Osteoblast (primary cell): ENCODE measurements around the gene ARHGAP10. TPM values are rescaled to one million over a fixed set of nuclear protein-coding genes. Genes with fewer than 3 reads are reported as not detected.

ENCODE experiments used
- DNase-seq: peaks from one replicate; pipeline ENCODE4 v3.0.0; 2011; ENCODE audit warnings: low spot score, mixed read lengths; ENCODE audit not compliant: insufficient read length; ENCODE audit errors: missing footprints
- H2AFZ ChIP-seq: 2 replicates; pipeline ENCODE4 v1.6.0; 2011; ENCODE audit warnings: mild to moderate bottlenecking, low read length
- H3K27ac ChIP-seq: 2 replicates; pipeline ENCODE4 v1.5.1; 2011; ENCODE audit warnings: mild to moderate bottlenecking, low read depth, low read length, moderate library complexity
- H3K27me3 ChIP-seq: 2 replicates; pipeline ENCODE4 v1.6.0; 2012; ENCODE audit warnings: mild to moderate bottlenecking, control low read depth, inconsistent platforms, low read length, moderate library complexity; ENCODE audit not compliant: insufficient read depth
- H3K36me3 ChIP-seq: 2 replicates; pipeline ENCODE4 v1.5.1; 2011; ENCODE audit warnings: mild to moderate bottlenecking, low read length, control low read depth, moderate library complexity; ENCODE audit not compliant: insufficient read depth
- H3K4me1 ChIP-seq: 2 replicates; pipeline ENCODE4 v1.5.1; 2011; ENCODE audit warnings: mild to moderate bottlenecking, low read length, control low read depth, moderate library complexity; ENCODE audit not compliant: insufficient read depth
- H3K4me2 ChIP-seq: 2 replicates; pipeline ENCODE4 v1.6.0; 2011; ENCODE audit warnings: mild to moderate bottlenecking, low read length; ENCODE audit not compliant: insufficient read depth
- H3K4me3 ChIP-seq: fragments of 200-600 bp; sonication (generic); 3 replicates; pipeline ENCODE4 v1.5.1; 2012; ENCODE audit warnings: mild to moderate bottlenecking, low read length, inconsistent platforms; ENCODE audit not compliant: insufficient read depth
- H3K79me2 ChIP-seq: 2 replicates; pipeline ENCODE4 v1.6.0; 2012; ENCODE audit warnings: mild to moderate bottlenecking, low read length, control low read depth, inconsistent platforms; ENCODE audit not compliant: insufficient read depth
- H3K9me3 ChIP-seq: 2 replicates; pipeline ENCODE4 v1.5.1; 2011; ENCODE audit warnings: low read depth, low read length, control low read depth
- H4K20me1 ChIP-seq: 2 replicates; pipeline ENCODE4 v1.6.0; 2012; ENCODE audit warnings: mild to moderate bottlenecking, low read length, control low read depth; ENCODE audit not compliant: insufficient read depth
- CTCF ChIP-seq: IDR thresholded peaks from 2 replicates; pipeline ENCODE4 v1.5.1; 2011; ENCODE audit warnings: mild to moderate bottlenecking, low read depth, low read length, moderate library complexity; ENCODE audit errors: extremely low read depth
- total RNA-seq: library from RNA; depleted of rRNA; stranded (reverse); fragments of >200 nt; gene quantifications from 2 replicates; pipeline ENCODE4 v1.2.3, GENCODE V29; 2012

The ARHGAP10 gene
- total RNA-seq, 1 donor = 31.5 TPM

GRCh38 chr4:148074462-148074861 lies 342.6 kb downstream of the ARHGAP10 start:
- TF ChIP-seq CTCF = no peak
- Histone ChIP-seq H3K79me2 (peaks cover 3% of the 10 kb centered on the region), H3K4me1 (no peaks in the 10 kb centered on the region), H3K9me3 (no peaks in the 10 kb centered on the region), H3K4me3 (no peak overlapping the region), H3K4me2 (no peak overlapping the region), H3K27ac (no peak overlapping the region), H4K20me1 (peaks cover 2% of the 10 kb centered on the region), H2AFZ (no peak overlapping the region), H3K27me3 (no peaks in the 10 kb centered on the region), H3K36me3 (peaks cover 10% of the 10 kb centered on the region)
- no peak for DNase-seq

- Histone ChIP-seq H3K27me3 (no peaks in the 10 kb centered on the region), H3K4me2 (no peak overlapping the region), H3K36me3 (peaks cover 13% of the 10 kb centered on the region), H2AFZ (no peak overlapping the region), H3K79me2 (no peaks in the 10 kb centered on the region), H3K4me3 (no peak overlapping the region), H4K20me1 (no peaks in the 10 kb centered on the region), H3K9me3 (no peaks in the 10 kb centered on the region), H3K4me1 (no peaks in the 10 kb centered on the region), H3K27ac (no peak overlapping the region)
- no peak for TF ChIP-seq CTCF
- no peak for DNase-seq
Observed at GRCh38 chr4:148075438-148075837, 343.6 kb downstream of the ARHGAP10 start.

- Histone ChIP-seq H3K4me1 (no peaks in the 10 kb centered on the region), H3K36me3 (peaks cover 13% of the 10 kb centered on the region), H3K79me2 (no peaks in the 10 kb centered on the region), H3K9me3 (no peaks in the 10 kb centered on the region), H2AFZ (no peak overlapping the region), H3K4me2 (no peak overlapping the region), H4K20me1 (no peaks in the 10 kb centered on the region), H3K27me3 (no peaks in the 10 kb centered on the region), H3K27ac (no peak overlapping the region), H3K4me3 (no peak overlapping the region)
- no peak for TF ChIP-seq CTCF
- no peak for DNase-seq
Observed at GRCh38 chr4:148076964-148077363, 345.1 kb downstream of the ARHGAP10 start.

GRCh38 chr4:148077581-148077980 lies 345.7 kb downstream of the ARHGAP10 start:
- Histone ChIP-seq H4K20me1 (no peaks in the 10 kb centered on the region), H3K27ac (no peak overlapping the region), H3K4me2 (no peak overlapping the region), H2AFZ (no peak overlapping the region), H3K27me3 (no peaks in the 10 kb centered on the region), H3K79me2 (no peaks in the 10 kb centered on the region), H3K36me3 (peaks cover 13% of the 10 kb centered on the region), H3K4me1 (no peaks in the 10 kb centered on the region), H3K9me3 (no peaks in the 10 kb centered on the region), H3K4me3 (no peak overlapping the region)
- no peak for DNase-seq
- TF ChIP-seq CTCF = no peak
